Measurements from ENCODE around the gene KL. TPM values are rescaled to one million over a fixed set of nuclear protein-coding genes. Genes with fewer than 3 reads are reported as not detected.

The KL gene
- total RNA-seq, 4 donors from 2014 or later, result 0.60 to 3.4 (median 1.2) TPM

DNA sequence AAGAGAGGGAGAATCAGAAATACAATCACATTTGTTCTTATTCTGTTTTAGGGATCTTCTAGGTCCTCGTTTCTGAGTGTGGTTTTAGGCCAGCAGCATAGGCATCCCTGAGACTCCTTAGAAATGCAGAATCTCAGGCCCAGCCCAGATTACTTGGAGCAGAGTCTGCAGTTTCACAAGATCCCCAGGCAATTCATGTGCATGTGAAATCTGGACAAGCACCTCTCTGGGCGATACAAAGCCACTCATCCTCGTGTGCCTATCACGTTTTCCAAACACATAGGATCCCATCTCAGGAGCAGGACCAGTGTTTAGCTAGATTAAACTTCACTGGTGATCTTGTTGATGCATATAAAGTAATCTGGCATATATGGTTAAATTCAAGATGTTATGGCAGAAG is 87.2 kb downstream of the KL start:
- H3K27me3 ChIP-seq, result no peaks in the 10 kb centered on the region
- no peak overlapping the region for H3K27ac ChIP-seq
- WGBS, 2 donors (ENCODE audit: low coverage in 1 of 2), result 78 to 80% methylated on average over 1 to 4 of the region's 4 CpGs
- H3K4me3 ChIP-seq, result no peak overlapping the region
- TF ChIP-seq POLR2AphosphoS5 (IDR thresholded peaks at IDR 0.05) (no peak), POLR2A (IDR thresholded peaks at IDR 0.05) (no peak), EP300 (IDR thresholded peaks at IDR 0.05; ENCODE audit: low read depth) (no peak)
- TF ChIP-seq, protein P1, sequence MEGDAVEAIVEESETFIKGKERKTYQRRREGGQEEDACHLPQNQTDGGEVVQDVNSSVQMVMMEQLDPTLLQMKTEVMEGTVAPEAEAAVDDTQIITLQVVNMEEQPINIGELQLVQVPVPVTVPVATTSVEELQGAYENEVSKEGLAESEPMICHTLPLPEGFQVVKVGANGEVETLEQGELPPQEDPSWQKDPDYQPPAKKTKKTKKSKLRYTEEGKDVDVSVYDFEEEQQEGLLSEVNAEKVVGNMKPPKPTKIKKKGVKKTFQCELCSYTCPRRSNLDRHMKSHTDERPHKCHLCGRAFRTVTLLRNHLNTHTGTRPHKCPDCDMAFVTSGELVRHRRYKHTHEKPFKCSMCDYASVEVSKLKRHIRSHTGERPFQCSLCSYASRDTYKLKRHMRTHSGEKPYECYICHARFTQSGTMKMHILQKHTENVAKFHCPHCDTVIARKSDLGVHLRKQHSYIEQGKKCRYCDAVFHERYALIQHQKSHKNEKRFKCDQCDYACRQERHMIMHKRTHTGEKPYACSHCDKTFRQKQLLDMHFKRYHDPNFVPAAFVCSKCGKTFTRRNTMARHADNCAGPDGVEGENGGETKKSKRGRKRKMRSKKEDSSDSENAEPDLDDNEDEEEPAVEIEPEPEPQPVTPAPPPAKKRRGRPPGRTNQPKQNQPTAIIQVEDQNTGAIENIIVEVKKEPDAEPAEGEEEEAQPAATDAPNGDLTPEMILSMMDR (IDR thresholded peaks at IDR 0.05), result no peak
- H3K36me3 ChIP-seq, result peaks cover 0 to 16% (median 5%) of the 10 kb centered on the region in 4 donors
- peaks cover 0 to 8% (median under 1%) of the 10 kb centered on the region in 4 donors for H3K4me1 ChIP-seq
- no peaks in the 10 kb centered on the region for H3K9me3 ChIP-seq
- no peak for DNase-seq
- intact Hi-C loops (cut with DNase I; ENCODE audit: low total_unique reads) (no loop called here), in situ Hi-C loops (cut with MboI; ENCODE audit: low pct_ligation_motif_present in 1 of 4, low pct_unique_long_range_greater_than_20kb in 1 of 4, low sequenced_read_pairs in 3 of 4) (loop anchor here in 1 of 4 donors (25.0 kb wide), 1 partner anchor 434 kb away; no protein-coding TSS in a partner anchor)

DNA sequence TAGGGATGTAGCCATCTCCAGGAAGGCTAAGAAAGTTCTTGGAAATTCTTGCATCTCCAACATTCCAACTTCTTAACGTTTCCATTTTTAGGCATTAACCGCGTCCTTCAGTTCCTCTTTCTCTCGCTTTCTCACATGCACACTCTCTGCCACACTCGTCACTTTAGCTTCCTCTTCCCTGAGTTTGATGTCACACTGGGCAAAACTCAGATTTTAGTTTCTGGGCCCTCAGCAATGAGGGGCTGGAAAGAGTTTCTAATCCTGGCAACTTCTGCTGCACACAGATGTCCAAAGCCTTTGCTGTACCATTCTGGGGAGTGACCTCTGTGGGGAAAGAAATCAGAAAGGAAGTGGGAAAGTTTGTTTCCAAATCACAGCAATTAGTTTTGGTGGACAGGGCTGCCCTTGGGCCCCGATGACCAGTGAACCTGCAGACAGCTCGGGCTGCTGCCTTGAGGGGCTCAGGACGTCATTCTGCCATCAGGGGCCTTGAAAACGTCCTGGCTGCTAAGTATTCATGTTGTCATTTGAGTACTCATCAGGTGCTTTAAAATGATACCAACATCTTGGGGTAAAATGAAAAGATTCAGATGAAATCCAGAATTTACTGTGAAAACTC is 89.3 kb downstream of the KL start:
- WGBS, 2 donors (ENCODE audit: low coverage in 1 of 2), result 72 to 81% methylated on average over 9 of the region's 9 CpGs
- Histone ChIP-seq H3K4me1 (peaks cover 12 to 25% (median 14%) of the 10 kb centered on the region in 4 donors), H3K36me3 (peaks cover 0 to 20% (median 8%) of the 10 kb centered on the region in 4 donors), H3K9me3 (no peaks in the 10 kb centered on the region), H3K4me3 (no peak overlapping the region), H3K27ac (peak overlapping the region; percentile 38 to 75 (median 72)), H3K27me3 (no peaks in the 10 kb centered on the region)
- TF ChIP-seq EP300 (IDR thresholded peaks at IDR 0.05; ENCODE audit: low read depth) (no peak), POLR2AphosphoS5 (IDR thresholded peaks at IDR 0.05) (no peak), POLR2A (IDR thresholded peaks at IDR 0.05) (no peak)
- TF ChIP-seq, protein P1 (IDR thresholded peaks at IDR 0.05), result no peak
- no peak for DNase-seq
- in situ Hi-C loops (cut with MboI; ENCODE audit: low pct_ligation_motif_present in 1 of 4, low pct_unique_long_range_greater_than_20kb in 1 of 4, low sequenced_read_pairs in 3 of 4) (loop anchor here in 1 of 4 donors (25.0 kb wide), 1 partner anchor 432 kb away; no protein-coding TSS in a partner anchor), intact Hi-C loops (cut with DNase I; ENCODE audit: low total_unique reads) (no loop called here)

DNA sequence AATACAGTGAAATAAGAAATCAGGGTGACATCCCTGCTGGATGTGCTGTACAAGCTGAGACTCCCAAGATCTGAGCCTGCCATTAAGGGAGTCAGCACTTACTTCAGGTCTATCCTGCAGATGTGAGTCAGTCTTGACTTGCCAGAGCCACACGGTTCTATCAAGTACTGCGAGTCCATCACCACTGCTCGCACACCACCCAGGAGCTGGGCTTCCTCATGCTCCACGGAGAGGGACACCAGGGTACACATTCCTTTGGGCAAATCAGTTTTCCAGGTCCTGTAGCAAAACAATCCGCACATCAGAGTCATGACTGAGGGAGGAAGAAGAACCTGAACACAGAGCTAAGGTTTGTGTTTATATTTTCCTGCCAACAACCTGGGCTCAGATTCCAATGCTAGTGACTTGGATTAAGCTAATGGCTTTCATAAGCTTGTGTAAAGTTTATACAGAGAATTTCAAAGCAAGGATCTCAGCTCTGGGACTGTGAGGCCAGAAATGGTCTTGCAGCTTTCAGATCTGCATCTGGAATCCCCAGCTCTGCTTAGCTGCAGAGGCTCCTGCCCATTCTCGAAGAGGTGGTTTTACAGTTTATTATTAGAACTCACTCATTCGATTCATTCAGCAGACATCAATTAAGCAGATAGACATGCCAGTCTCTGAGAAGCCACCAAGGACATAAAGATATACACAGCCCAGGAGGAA is 90.6 kb downstream of the KL start:
- H3K4me1 ChIP-seq, result peaks cover 17 to 38% (median 27%) of the 10 kb centered on the region in 4 donors
- intact Hi-C loops (cut with DNase I; ENCODE audit: low total_unique reads), result no loop called here
- H3K4me3 ChIP-seq, result no peak overlapping the region
- peak overlapping the region; percentile 38 to 75 (median 72) for H3K27ac ChIP-seq
- TF ChIP-seq EP300 (IDR thresholded peaks at IDR 0.05; ENCODE audit: low read depth) (no peak), POLR2AphosphoS5 (IDR thresholded peaks at IDR 0.05) (no peak), POLR2A (IDR thresholded peaks at IDR 0.05) (no peak)
- TF ChIP-seq, protein P1 (IDR thresholded peaks at IDR 0.05), result no peak
- in situ Hi-C loops (cut with MboI; ENCODE audit: low pct_ligation_motif_present in 1 of 4, low pct_unique_long_range_greater_than_20kb in 1 of 4, low sequenced_read_pairs in 3 of 4), result loop anchor here in 1 of 4 donors (25.0 kb wide), 1 partner anchor 430 kb away; no protein-coding TSS in a partner anchor
- H3K36me3 ChIP-seq, result peaks cover 0 to 20% (median 8%) of the 10 kb centered on the region in 4 donors
- H3K9me3 ChIP-seq, result no peaks in the 10 kb centered on the region
- no peak for DNase-seq
- WGBS, 2 donors (ENCODE audit: low coverage in 1 of 2), result 79 to 100% methylated on average over 1 to 7 of the region's 7 CpGs
- no peaks in the 10 kb centered on the region for H3K27me3 ChIP-seq

DNA sequence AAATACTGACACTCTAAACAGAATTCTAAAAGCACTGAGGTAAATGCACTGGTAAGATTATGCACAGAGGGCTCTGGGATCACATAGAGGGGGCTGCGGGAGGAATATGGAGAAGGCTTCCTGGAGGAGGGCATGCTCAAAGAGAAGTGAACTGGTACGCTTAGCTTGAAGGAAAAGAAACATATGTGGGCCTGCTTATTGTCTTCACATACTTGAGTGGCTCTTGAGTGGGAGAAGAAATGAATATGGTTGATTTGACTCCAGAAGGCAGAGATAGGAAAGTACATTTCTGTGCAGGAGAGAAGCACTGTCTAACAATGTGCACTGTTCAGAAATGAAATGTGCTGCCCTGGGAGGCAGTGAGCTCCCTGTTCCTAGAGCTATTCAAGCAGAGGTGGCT is 91.1 kb downstream of the KL start:
- WGBS, 2 donors (ENCODE audit: low coverage in 1 of 2), result 75% methylated on average over 2 of the region's 2 CpGs; no CpG with 5 or more reads in 1 of the 2 donors
- in situ Hi-C loops (cut with MboI; ENCODE audit: low pct_ligation_motif_present in 1 of 4, low pct_unique_long_range_greater_than_20kb in 1 of 4, low sequenced_read_pairs in 3 of 4), result loop anchor here in 1 of 4 donors (25.0 kb wide), 1 partner anchor 430 kb away; no protein-coding TSS in a partner anchor
- Histone ChIP-seq H3K27me3 (no peaks in the 10 kb centered on the region), H3K36me3 (peaks cover 0 to 20% (median 8%) of the 10 kb centered on the region in 4 donors), H3K4me1 (peaks cover 20 to 44% (median 32%) of the 10 kb centered on the region in 4 donors), H3K9me3 (no peaks in the 10 kb centered on the region), H3K27ac (peak overlapping the region; percentile 10 to 75 (median 72)), H3K4me3 (no peak overlapping the region)
- intact Hi-C loops (cut with DNase I; ENCODE audit: low total_unique reads), result no loop called here
- peak in 1 of 3 donors; percentile 35 for TF ChIP-seq POLR2AphosphoS5 (IDR thresholded peaks at IDR 0.05)
- TF ChIP-seq, protein P1 (IDR thresholded peaks at IDR 0.05), result no peak
- TF ChIP-seq EP300 (IDR thresholded peaks at IDR 0.05; ENCODE audit: low read depth), result no peak
- DNase-seq, result no peak

Data from transverse colon (tissue), 4 donors.